PC-3 (cell line): ENCODE data around the gene RNPEP. TPM values are rescaled to one million over a fixed set of nuclear protein-coding genes. Genes with fewer than 3 reads are reported as not detected.
A peak's percentile ranks its signal among the peaks of the same experiment; 100 is the strongest.

Experiments used
- ATAC-seq: fragments of 200-7000 bp; cut with Tn5 transposase; 2 replicates; pipeline ENCODE4 v1.9.1; 2020; ENCODE audit warnings: mild to moderate bottlenecking, moderate library complexity
- BruUV-seq: library from RNA; stranded (reverse); fragments of 400-500 nt; replicated peaks from 2 replicates; lab custom pipeline; 2021; lab: Mats Ljungman, UMichigan
- CTCF ChIA-PET: fragments of 300-600 bp; sonication (Branson Sonifier 250); formaldehyde crosslinking; loops from one replicate; lab custom pipeline; 2022; ENCODE audit warnings: antibody characterized with exemption; lab: Charles Lee
- POLR2A ChIA-PET: fragments of 300-600 bp; sonication (Branson Sonifier 250); formaldehyde crosslinking; loops from one replicate; lab custom pipeline; 2022; ENCODE audit warnings: antibody characterized with exemption; ENCODE audit not compliant: unreplicated experiment; lab: Charles Lee
- DNase-seq: peaks from one replicate; pipeline ENCODE4 v3.0.0-alpha.2; 2015
- H2AFZ ChIP-seq: fragments of 300-600 bp; sonication (generic); 2 replicates; pipeline ENCODE4 v1.6.0; 2016; ENCODE audit warnings: antibody characterized with exemption, low read length
- H3F3A ChIP-seq: fragments of 300-600 bp; sonication (generic); one replicate; pipeline ENCODE4 v1.6.0; 2017; ENCODE audit warnings: antibody characterized with exemption, low read length, control low read depth, mild to moderate bottlenecking; ENCODE audit not compliant: unreplicated experiment
- H3K27ac ChIP-seq: fragments of 300-600 bp; sonication (generic); 2 replicates; pipeline ENCODE4 v1.5.1; 2016; ENCODE audit warnings: mild to moderate bottlenecking, low read length
- H3K27me3 ChIP-seq: fragments of 300-600 bp; sonication (generic); 2 replicates; pipeline ENCODE4 v1.6.1; 2016; ENCODE audit warnings: low read length, mixed read lengths
- H3K36me3 ChIP-seq: fragments of 300-600 bp; sonication (generic); 2 replicates; pipeline ENCODE4 v1.6.1; 2016; ENCODE audit warnings: low read depth, mixed run types, low read length, mixed read lengths
- H3K4me1 ChIP-seq: fragments of 300-600 bp; sonication (generic); 2 replicates; pipeline ENCODE4 v1.5.1; 2016; ENCODE audit warnings: low read length; ENCODE audit not compliant: insufficient read depth
- H3K4me2 ChIP-seq: fragments of 300-600 bp; sonication (generic); 2 replicates; pipeline ENCODE4 v1.6.0; 2016; ENCODE audit warnings: low read length
- H3K4me3 ChIP-seq: fragments of 300-600 bp; sonication (generic); 2 replicates; pipeline ENCODE4 v1.5.1; 2016; ENCODE audit warnings: mild to moderate bottlenecking, low read length, mixed read lengths
- H3K79me2 ChIP-seq: fragments of 300-600 bp; sonication (generic); 2 replicates; pipeline ENCODE4 v1.6.1; 2017; ENCODE audit warnings: low read length, mixed read lengths
- H3K9ac ChIP-seq: fragments of 300-600 bp; sonication (generic); 2 replicates; pipeline ENCODE4 v1.6.0; 2016; ENCODE audit warnings: mild to moderate bottlenecking, low read length
- H3K9me2 ChIP-seq: fragments of 300-600 bp; sonication (generic); replicated peaks from 2 replicates; pipeline ENCODE4 v1.6.1; 2016; ENCODE audit warnings: mixed run types, low read length, mixed read lengths
- H3K9me3 ChIP-seq: fragments of 300-600 bp; sonication (generic); 2 replicates; pipeline ENCODE4 v1.6.1; 2016; ENCODE audit warnings: low read length, mixed read lengths
- H4K20me1 ChIP-seq: fragments of 300-600 bp; sonication (generic); 2 replicates; pipeline ENCODE4 v1.6.1; 2016; ENCODE audit warnings: low read length, mixed read lengths
- EZH2 ChIP-seq: fragments of 300-600 bp; sonication (generic); IDR thresholded peaks from one replicate; pipeline ENCODE4 v1.6.1; 2017; ENCODE audit warnings: antibody characterized with exemption, mild to moderate bottlenecking, low read length; ENCODE audit not compliant: unreplicated experiment
- EZH2phosphoT487 ChIP-seq: fragments of 300-600 bp; sonication (generic); IDR thresholded peaks from 2 replicates; pipeline ENCODE4 v1.6.1; 2018; ENCODE audit warnings: mild to moderate bottlenecking, antibody characterized with exemption, low read length, borderline replicate concordance
- intact Hi-C: fragments of 100-400 bp; cut with micrococcal nuclease; formaldehyde crosslinking; loops from 2 replicates; pipeline ENCODE4 v1.9.0; 2023
- total RNA-seq: library from RNA; depleted of rRNA; stranded (reverse); fragments of >200 nt; gene quantifications from 2 replicates; pipeline ENCODE4 v1.2.3, GENCODE V29; 2014
- TF ChIP-seq, protein P1 (sequence below): fragments of 300-600 bp; sonication (generic); conservative IDR thresholded peaks from 2 replicates; pipeline ENCODE4 v1.5.1; 2017; ENCODE audit warnings: antibody characterized with exemption, low read depth, mild to moderate bottlenecking, low read length

RNPEP gene
- total RNA-seq, 1 experiment from 2014 or later: 64.7 TPM

DNA sequence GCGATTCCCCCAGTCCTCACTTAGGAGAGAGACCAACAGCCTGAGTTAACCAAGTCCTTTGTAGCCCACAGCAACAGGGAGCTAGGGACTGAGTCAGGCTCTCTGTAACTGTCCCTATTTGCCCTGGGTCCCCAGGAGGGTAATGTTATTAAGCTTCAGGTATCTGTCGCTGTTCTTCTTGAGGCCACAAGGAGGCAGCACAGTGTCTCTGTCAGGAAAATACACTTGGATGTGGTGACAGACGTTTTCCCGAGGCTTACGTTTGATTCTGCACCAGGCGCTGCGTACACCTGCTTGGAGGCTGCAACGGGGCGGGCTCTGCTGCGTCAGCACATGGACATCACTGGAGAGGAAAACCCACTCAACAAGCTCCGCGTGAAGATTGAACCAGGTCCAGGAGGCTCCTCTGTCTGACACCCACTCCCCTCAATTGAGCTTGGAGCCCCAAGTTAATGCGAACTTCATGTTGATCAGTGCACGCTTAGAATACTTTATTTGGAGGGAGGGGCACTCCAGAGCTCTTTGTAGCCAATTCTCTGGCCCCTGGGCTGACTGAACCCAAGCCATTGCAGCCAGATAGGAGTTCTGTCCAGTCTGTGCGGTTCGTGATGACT lies 17.3 kb downstream of the RNPEP start:
- ChIA-PET CTCF (interaction anchor here (0.7 kb wide), 1 partner anchor 120 kb away, joined by 4 read pairs; no protein-coding TSS in a partner anchor), POLR2A (interaction anchor here (0.7 kb wide), 1 partner anchor 284 kb away, joined by 8 read pairs; no protein-coding TSS in a partner anchor)
- Histone ChIP-seq H3K27ac (no peak overlapping the region), H3K4me3 (no peak overlapping the region), H3K79me2 (no peaks in the 10 kb centered on the region), H3K4me1 (no peaks in the 10 kb centered on the region), H3K9me2 (no peaks in the 10 kb centered on the region), H3K36me3 (peaks cover 19% of the 10 kb centered on the region; the same call in 1 of the 2 replicates), H3K27me3 (no peaks in the 10 kb centered on the region), H3F3A (no peaks in the 10 kb centered on the region), H3K9ac (no peak overlapping the region), H3K9me3 (no peaks in the 10 kb centered on the region), H2AFZ (no peak overlapping the region), H4K20me1 (no peaks in the 10 kb centered on the region), H3K4me2 (no peak overlapping the region)
- no peak for TF ChIP-seq EZH2phosphoT487
- TF ChIP-seq, protein P1, sequence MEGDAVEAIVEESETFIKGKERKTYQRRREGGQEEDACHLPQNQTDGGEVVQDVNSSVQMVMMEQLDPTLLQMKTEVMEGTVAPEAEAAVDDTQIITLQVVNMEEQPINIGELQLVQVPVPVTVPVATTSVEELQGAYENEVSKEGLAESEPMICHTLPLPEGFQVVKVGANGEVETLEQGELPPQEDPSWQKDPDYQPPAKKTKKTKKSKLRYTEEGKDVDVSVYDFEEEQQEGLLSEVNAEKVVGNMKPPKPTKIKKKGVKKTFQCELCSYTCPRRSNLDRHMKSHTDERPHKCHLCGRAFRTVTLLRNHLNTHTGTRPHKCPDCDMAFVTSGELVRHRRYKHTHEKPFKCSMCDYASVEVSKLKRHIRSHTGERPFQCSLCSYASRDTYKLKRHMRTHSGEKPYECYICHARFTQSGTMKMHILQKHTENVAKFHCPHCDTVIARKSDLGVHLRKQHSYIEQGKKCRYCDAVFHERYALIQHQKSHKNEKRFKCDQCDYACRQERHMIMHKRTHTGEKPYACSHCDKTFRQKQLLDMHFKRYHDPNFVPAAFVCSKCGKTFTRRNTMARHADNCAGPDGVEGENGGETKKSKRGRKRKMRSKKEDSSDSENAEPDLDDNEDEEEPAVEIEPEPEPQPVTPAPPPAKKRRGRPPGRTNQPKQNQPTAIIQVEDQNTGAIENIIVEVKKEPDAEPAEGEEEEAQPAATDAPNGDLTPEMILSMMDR: peak; percentile 72
- ATAC-seq (peak; percentile 76), DNase-seq (peak; percentile 65)
- BruUV-seq: no TSS peak
- intact Hi-C loops: loop anchor here (2.0 kb wide), 1 partner anchor 119 kb away; no protein-coding TSS in a partner anchor

DNA sequence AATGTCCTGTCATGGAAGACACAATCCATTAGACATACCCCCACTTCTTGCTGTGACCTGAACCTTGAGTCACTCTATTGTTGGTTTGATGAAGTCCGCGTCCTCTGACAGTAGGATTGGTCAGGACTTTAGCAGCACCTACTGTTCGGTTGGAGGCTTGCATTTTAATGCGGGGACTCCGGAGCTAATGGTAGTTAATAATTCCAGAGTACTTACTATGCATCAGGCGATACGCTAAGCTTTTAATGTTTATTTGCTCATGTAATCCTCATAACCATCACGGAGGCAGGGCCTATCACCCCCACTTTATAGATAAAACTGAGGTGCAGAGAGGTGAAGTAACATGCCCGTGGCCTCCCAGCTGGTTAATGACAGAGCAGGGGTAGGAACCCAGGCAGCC lies 20.1 kb downstream of the RNPEP start:
- POLR2A ChIA-PET: no interaction called here
- Histone ChIP-seq H3K79me2 (no peaks in the 10 kb centered on the region), H3K4me2 (no peak overlapping the region), H3K9me3 (no peaks in the 10 kb centered on the region), H3K4me3 (no peak overlapping the region), H3K4me1 (peaks cover 18% of the 10 kb centered on the region), H2AFZ (no peak overlapping the region), H4K20me1 (no peaks in the 10 kb centered on the region), H3F3A (no peaks in the 10 kb centered on the region), H3K36me3 (peaks cover 13% of the 10 kb centered on the region; the same call in 1 of the 2 replicates), H3K27ac (no peak overlapping the region), H3K9me2 (no peaks in the 10 kb centered on the region), H3K27me3 (no peaks in the 10 kb centered on the region), H3K9ac (no peak overlapping the region)
- DNase-seq: no peak
- TF ChIP-seq EZH2 (no peak), EZH2phosphoT487 (no peak)
- no TSS peak for BruUV-seq
- CTCF ChIA-PET: no interaction called here
- intact Hi-C loops: no loop called here
- ATAC-seq: no peak

- Histone ChIP-seq H3K4me1 (peaks cover 37% of the 10 kb centered on the region), H3K9ac (no peak overlapping the region), H2AFZ (no peak overlapping the region), H3K4me3 (no peak overlapping the region), H3K27ac (no peak overlapping the region), H3K36me3 (peaks cover 13% of the 10 kb centered on the region; the same call in 1 of the 2 replicates), H3K9me3 (no peaks in the 10 kb centered on the region), H3F3A (no peaks in the 10 kb centered on the region), H3K27me3 (no peaks in the 10 kb centered on the region), H3K4me2 (no peak overlapping the region), H3K79me2 (0 out of 2 replicates have a peak, but pooled peaks cover 4% of the 10 kb centered on the region), H4K20me1 (no peaks in the 10 kb centered on the region), H3K9me2 (no peaks in the 10 kb centered on the region)
- ChIA-PET POLR2A (no interaction called here), CTCF (no interaction called here)
- DNase-seq: no peak
- TF ChIP-seq, protein P1: no peak
- TF ChIP-seq EZH2: no peak
- TF ChIP-seq EZH2phosphoT487: no peak
- no peak for ATAC-seq
- intact Hi-C loops: no loop called here
- BruUV-seq: no TSS peak
Observed at GRCh38 chr1:202004711-202005110, 22.3 kb downstream of the RNPEP start.
